ENCODE measurements around the gene KRTAP12-2.

GRCh38 chr21:44706026-44706705 is 39.4 kb upstream of the KRTAP12-2 start:
- TF ChIP-seq RXRA (IDR thresholded peaks at IDR 0.05): no peak
- no peak for TF ChIP-seq CTCF (IDR thresholded peaks at IDR 0.05; ENCODE audit: low read depth, low read length, missing input control)
- no peak for TF ChIP-seq GABPA (IDR thresholded peaks at IDR 0.05 in 1 of 2, conservative IDR thresholded peaks at IDR 0.05 in 1 of 2)
- no peak for TF ChIP-seq REST (IDR thresholded peaks at IDR 0.05)
- no peak for TF ChIP-seq RAD21 (IDR thresholded peaks at IDR 0.05)
- TF ChIP-seq JUND (IDR thresholded peaks at IDR 0.05): no peak
- no peak for TF ChIP-seq HNF4G (IDR thresholded peaks at IDR 0.05)
- TF ChIP-seq YY1 (IDR thresholded peaks at IDR 0.05): no peak
- TF ChIP-seq ATF3 (IDR thresholded peaks at IDR 0.05): no peak
- no peak for TF ChIP-seq SP1 (IDR thresholded peaks at IDR 0.05)
- no peak for TF ChIP-seq MAX (IDR thresholded peaks at IDR 0.05)
- no peak for TF ChIP-seq TAF1 (conservative IDR thresholded peaks at IDR 0.05)

Measured in liver (tissue), 3 donors.